Measurements from ENCODE around the gene GPR84. TPM values are rescaled to one million over a fixed set of nuclear protein-coding genes. Genes with fewer than 3 reads are reported as not detected.

Gene GPR84
- total RNA-seq, 2 experiments from 2014 or later = 0.27 to 0.53 TPM

DNA sequence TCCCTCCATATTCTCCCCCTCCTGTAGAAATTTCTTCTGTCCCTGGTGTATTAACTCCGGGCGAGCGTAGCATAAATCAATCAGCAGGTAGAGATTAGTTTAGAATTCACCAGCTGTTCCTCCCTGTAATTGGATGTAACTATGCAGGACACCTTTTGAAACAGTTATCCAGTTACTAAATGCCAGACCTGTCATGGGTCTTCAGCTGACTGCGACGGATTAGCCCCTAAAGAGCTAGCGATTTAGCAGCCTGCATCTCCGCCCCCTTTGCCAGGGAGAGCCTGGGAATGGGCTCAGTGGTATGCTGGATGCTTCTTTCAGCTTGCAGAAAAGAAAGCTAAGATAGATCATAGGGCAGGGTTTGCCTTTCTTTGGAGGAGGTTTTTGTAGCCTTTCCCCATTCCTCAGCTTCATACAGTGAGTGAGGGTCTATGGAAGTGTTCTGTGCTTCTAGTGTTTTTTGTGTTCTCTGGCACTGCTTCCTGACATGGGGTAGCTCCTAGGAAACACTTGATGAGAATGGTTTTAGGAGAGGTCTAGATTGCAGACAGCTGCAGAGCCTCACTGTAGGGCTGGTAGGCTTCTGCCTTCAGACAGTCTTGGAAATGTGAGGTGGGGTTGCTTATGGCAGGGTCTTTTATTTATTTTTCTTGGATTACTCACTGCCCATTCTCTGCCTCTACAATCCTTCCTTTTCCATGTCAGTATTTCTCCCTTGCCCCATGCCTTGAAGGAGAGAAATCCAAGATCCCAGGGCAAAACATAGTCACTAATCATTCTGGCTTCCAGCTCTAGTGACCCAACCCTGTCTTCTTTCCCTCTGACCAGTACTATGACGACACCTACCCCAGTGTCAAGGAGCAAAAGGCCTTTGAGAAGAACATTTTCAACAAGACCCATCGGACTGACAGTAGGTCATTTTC, 22.6 kb downstream of the GPR84 start:
- Mint-ChIP-seq H3K36me3 (ENCODE audit: low read depth) (peaks cover 69% of the 10 kb centered on the region), H3K4me1 (ENCODE audit: low read depth) (peaks cover 13% of the 10 kb centered on the region), H3K4me3 (no peak overlapping the region), H3K27me3 (no peaks in the 10 kb centered on the region), H3K27ac (no peak overlapping the region), H3K9me3 (no peaks in the 10 kb centered on the region)
- Histone ChIP-seq H3K27ac (ENCODE audit: low read depth in 1 of 2, low read length in 2 of 2) (no peak overlapping the region), H3K4me1 (ENCODE audit: insufficient read depth, low read length) (no peaks in the 10 kb centered on the region), H3K9me3 (ENCODE audit: control insufficient read depth in 1 of 2, insufficient read depth in 1 of 2, low read length in 2 of 2) (no peaks in the 10 kb centered on the region), H3K27me3 (ENCODE audit: control insufficient read depth in 1 of 2, insufficient read depth in 2 of 2, low read length in 2 of 2) (no peaks in the 10 kb centered on the region), H3K36me3 (ENCODE audit: insufficient read depth, low read length) (peaks cover 58% of the 10 kb centered on the region), H3K4me3 (ENCODE audit: low read length) (no peak overlapping the region)
- no peak for ATAC-seq (ENCODE audit: poor library complexity)
- POLR2A ChIA-PET = interaction anchor here (1.1 kb wide), 1 partner anchor 103 kb away, joined by 3 read pairs; no protein-coding TSS in a partner anchor
- CTCF ChIA-PET = interaction anchor here (1.0 kb wide), 1 partner anchor 27 kb away, joined by 3 read pairs; no protein-coding TSS in a partner anchor
- intact Hi-C loops (cut with DNase I, micrococcal nuclease) = no loop called here
- TF ChIP-seq CTCF (IDR thresholded peaks at IDR 0.05) = no peak
- DNase-seq = no peak

GRCh38 chr12:54340846-54341245, 23.4 kb downstream of the GPR84 start:
- CTCF ChIA-PET = interaction anchor here (1.0 kb wide), 1 partner anchor 28 kb away, joined by 3 read pairs; no protein-coding TSS in a partner anchor
- H3K36me3 Mint-ChIP-seq (ENCODE audit: low read depth) = peaks cover 62% of the 10 kb centered on the region
- TF ChIP-seq CTCF (IDR thresholded peaks at IDR 0.05) = no peak
- H3K9me3 ChIP-seq (ENCODE audit: control insufficient read depth in 1 of 2, insufficient read depth in 1 of 2, low read length in 2 of 2) = no peaks in the 10 kb centered on the region
- no peak for DNase-seq
- H3K27ac ChIP-seq (ENCODE audit: low read depth in 1 of 2, low read length in 2 of 2) = no peak overlapping the region
- H3K4me1 ChIP-seq (ENCODE audit: insufficient read depth, low read length) = no peaks in the 10 kb centered on the region
- no peaks in the 10 kb centered on the region for H3K27me3 Mint-ChIP-seq
- H3K4me1 Mint-ChIP-seq (ENCODE audit: low read depth) = peaks cover 21% of the 10 kb centered on the region
- peaks cover 53% of the 10 kb centered on the region for H3K36me3 ChIP-seq (ENCODE audit: insufficient read depth, low read length)
- H3K4me3 ChIP-seq (ENCODE audit: low read length) = no peak overlapping the region
- H3K4me3 Mint-ChIP-seq = no peak overlapping the region
- no peak for ATAC-seq (ENCODE audit: poor library complexity)
- H3K9me3 Mint-ChIP-seq = no peaks in the 10 kb centered on the region
- POLR2A ChIA-PET = interaction anchor here (1.1 kb wide), 1 partner anchor 102 kb away, joined by 3 read pairs; no protein-coding TSS in a partner anchor
- intact Hi-C loops (cut with DNase I, micrococcal nuclease) = no loop called here
- no peaks in the 10 kb centered on the region for H3K27me3 ChIP-seq (ENCODE audit: control insufficient read depth in 1 of 2, insufficient read depth in 2 of 2, low read length in 2 of 2)
- no peak overlapping the region for H3K27ac Mint-ChIP-seq

DNA sequence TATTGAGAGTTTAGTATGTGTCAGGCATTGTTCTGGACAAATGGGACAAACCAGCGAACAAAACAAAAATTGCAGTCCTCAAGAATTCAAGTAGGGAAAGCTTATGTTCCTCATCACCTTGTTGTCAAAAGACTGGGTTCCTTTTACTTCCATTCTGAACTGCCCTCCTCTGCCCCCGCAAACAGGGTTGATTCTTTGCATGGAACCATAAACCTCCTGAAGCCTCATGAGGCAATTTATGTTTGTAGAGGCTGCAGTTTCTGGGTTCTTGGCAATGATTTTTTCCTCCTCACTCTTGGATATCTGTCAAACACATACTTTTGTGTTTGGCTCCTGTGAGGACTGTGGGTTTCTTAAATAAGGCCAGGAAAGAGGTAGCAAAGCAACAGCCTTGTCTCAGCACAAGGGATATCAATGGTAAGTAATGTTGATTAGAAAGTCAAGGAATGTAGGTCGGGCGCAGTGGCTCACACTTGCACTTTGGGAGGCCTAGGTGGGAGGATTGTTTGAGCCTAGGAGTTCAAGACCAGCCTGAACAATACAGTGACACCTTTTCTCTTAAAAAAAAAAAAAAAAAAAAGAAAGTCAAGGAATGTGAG, 25.5 kb downstream of the GPR84 start:
- ATAC-seq (ENCODE audit: poor library complexity) (no peak), DNase-seq (no peak)
- Mint-ChIP-seq H3K36me3 (ENCODE audit: low read depth) (peaks cover 45% of the 10 kb centered on the region), H3K4me1 (ENCODE audit: low read depth) (peaks cover 23% of the 10 kb centered on the region), H3K4me3 (no peak overlapping the region), H3K27ac (no peak overlapping the region), H3K27me3 (no peaks in the 10 kb centered on the region), H3K9me3 (no peaks in the 10 kb centered on the region)
- intact Hi-C loops (cut with DNase I, micrococcal nuclease) = loop anchor here in 1 of 2 experiments (5.0 kb wide), 1 partner anchor 34 kb away; no protein-coding TSS in a partner anchor
- ChIA-PET POLR2A (interaction anchor here (1.2 kb wide), 1 partner anchor 14 kb away, joined by 3 read pairs; the partner anchor contains the start of gene COPZ1), CTCF (no interaction called here)
- H3K4me3 ChIP-seq (ENCODE audit: low read length) = no peak overlapping the region
- no peaks in the 10 kb centered on the region for H3K27me3 ChIP-seq (ENCODE audit: control insufficient read depth in 1 of 2, insufficient read depth in 2 of 2, low read length in 2 of 2)
- no peak for TF ChIP-seq CTCF (IDR thresholded peaks at IDR 0.05)
- no peaks in the 10 kb centered on the region for H3K9me3 ChIP-seq (ENCODE audit: control insufficient read depth in 1 of 2, insufficient read depth in 1 of 2, low read length in 2 of 2)
- no peak overlapping the region for H3K27ac ChIP-seq (ENCODE audit: low read depth in 1 of 2, low read length in 2 of 2)
- H3K36me3 ChIP-seq (ENCODE audit: insufficient read depth, low read length) = peaks cover 39% of the 10 kb centered on the region
- H3K4me1 ChIP-seq (ENCODE audit: insufficient read depth, low read length) = peaks cover 7% of the 10 kb centered on the region

Measured in CD4-positive, alpha-beta T cell (primary cell).